GDM1 (cell line): ENCODE measurements around the gene ERG28.
A peak's percentile ranks its signal among the peaks of the same experiment; 100 is the strongest.
"Not testable (repeated sequence)": the region's sequence is repeated elsewhere in the genome, so short reads cannot be mapped to it uniquely, and the experiment has no call there.

Source experiments
- DNase-seq: peaks from one replicate; lab custom pipeline; 2025; lab: John Stamatoyannopoulos, UW

The ERG28 gene

GRCh38 chr14:75625034-75625433, 35.6 kb downstream of the ERG28 start:
- DNase-seq = no peak

DNA sequence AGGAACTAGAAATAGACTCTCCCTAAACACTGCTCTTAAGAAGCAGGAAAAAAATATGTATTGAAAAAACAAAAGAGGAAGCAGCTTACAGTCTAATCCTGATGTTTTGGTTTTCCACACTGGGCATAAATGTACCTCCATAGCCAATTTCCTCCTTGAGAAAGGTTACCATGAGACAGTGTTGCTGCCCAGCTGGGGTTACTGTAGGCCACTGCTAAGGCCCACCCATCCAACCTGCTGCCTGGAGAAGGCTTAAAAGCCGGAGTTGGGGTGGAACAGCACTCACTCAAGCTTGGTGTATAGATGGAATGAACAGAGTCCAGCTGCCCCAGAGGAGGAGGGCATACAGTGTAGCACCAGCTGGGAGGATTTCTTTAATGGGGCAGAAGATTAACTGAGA, 41.1 kb downstream of the ERG28 start:
- DNase-seq = no peak

DNA sequence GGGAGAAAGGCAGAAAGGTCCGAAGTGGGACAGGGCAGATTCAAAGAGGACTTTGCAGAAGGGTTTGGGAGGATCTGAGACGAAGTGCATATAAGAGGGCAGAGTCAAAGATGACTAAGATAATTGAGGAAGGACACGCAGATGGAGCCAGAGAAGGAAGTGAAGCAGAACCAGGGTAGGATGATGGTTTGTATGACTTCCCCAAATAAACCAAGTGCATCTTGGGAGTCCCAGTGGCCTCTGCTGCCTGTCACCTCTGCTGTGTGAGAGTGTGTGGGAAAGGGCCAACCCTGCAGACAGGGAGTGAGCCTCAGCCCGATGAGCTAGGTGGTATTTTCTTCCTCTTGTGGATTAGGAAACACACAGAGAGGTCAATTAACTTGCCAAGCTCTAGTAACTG, 45.5 kb downstream of the ERG28 start:
- peak; percentile 74 for DNase-seq

DNA sequence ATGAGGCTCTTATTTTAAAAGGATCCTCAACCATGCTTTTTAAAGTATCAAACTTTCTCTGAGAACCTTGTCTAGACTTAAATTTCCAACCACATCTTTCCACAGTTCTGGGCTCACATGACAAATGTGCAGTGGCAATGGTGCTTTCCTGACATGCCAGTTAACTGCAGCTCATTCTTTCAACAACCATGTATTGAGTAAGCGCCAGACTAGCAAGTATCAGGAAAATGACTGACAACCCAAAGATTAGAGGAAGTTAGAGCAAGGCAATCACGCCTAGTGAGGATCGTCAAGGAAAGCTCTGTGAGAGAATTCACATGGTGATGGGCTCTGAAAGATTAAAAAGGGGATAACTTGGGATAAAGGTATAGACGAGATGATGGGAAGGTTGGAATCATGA, 46.5 kb downstream of the ERG28 start:
- no peak for DNase-seq

DNA sequence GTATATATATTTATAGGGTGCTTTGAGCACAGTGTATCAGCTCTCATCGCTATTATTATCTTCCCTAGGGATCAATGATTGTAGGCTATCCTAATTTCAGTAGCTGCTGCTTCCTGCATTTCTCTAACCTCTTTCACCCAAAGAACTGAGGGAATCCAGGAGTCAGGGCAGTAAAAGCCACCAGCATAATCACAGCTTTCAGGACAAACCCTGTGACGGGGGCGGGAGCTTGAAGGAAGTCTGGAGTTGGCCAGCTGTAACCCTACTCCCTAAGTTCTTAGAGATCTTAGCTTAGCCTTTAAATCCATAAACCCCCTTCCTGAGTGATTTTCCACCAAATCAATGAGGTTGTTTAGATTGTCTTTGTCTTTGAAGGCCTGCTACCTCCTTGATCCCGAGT, 48.5 kb downstream of the ERG28 start:
- no peak for DNase-seq

GRCh38 chr14:75610834-75611233, 49.8 kb downstream of the ERG28 start:
- no peak for DNase-seq

DNA sequence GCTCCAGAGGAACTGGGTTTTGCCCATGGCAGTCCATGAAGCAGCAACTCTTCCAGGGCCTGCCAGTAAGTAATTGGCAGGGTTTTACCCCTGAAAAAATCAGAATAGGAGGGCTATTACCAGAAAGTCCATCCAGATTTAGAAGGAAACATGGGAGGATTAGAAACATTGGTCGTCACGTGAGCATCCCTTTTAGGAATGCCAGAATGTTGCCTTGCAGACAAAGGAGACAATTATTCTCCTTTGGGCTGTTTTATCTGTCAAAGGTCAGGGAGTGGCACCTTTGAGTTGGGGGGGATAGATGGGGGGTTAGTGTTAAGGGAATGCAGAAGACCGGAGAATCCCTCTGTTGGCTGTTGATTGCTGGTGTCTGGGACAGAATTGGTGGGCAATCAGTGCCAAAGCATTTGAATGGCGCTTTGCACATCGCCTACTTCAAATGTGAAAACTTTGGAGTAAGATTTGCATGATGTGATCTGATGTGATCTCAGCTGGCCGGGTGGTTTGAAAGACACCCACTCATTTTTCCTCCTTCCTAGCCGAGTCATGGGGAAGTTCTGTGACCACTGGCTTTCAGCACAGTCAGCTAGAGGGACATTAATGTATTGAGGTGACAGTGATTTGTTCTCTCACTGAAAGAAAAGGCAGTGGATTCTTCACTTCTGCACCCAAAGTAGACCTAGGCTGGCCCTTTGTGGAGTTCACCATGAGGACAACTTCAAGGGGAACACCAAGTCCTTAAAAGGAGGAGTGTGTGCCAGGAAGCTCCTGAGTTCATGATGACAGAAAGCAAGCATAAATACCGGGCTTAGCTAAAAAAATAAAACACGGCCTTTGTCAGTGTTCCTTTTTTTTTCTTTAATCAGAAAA, 50.8 kb downstream of the ERG28 start:
- no peak for DNase-seq

DNA sequence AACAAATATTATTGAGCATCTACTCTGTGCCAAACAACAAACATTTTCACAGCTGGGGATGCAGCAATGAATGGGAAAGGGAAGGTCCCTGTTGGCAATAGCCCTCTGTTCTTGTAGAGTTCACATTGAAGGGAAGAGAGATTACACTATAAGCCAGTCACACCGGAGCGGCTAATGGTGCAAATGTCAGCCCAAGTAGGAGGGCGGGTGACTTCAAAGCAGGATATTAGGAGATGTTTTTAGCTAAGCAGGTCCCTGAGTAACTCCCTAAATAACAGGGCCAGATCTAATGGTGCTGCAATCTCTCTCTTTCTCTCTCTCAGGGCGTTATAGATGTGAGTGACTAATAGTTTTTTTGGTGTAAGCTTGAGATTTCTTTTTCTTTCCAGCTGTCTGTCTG, 51.6 kb downstream of the ERG28 start:
- DNase-seq = no peak

DNA sequence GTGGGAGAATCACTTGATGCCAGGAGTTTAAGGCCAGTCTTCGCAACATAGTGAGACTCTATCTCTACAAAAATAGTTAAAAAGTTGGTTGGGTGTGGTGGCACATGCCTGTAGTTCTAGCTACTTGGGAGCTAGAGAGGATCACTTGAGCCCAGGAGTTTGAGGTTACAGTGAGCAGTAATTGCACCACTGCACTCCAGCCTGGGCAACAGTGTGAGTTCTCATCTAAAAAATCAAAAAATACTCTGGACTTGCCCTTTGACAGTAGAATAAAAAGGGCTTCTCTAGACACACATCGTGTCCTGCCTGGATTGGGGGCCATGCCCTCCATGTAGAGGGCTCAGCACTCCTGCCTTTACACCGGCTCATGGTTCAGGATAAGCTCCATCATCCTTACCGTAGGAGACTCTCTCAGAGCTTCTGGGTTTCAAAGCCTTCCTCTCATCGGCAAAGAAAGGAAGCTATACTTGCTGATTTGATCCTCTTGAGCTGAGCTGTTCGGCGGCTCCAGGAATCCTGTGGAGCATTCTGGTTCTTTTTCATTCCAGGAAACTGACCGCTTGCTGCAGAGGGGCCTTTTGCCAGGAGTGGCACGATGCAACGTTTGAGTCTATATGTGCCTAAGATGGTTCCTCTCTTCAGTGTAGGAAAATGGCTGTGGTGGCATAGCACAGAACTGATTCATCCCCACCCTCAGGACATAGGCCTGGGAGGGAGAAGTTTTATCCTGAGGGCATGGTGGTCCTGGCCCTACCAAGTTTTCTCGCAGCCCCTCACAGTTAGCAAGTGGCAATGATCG, 52.6 kb downstream of the ERG28 start:
- no peak for DNase-seq

DNA sequence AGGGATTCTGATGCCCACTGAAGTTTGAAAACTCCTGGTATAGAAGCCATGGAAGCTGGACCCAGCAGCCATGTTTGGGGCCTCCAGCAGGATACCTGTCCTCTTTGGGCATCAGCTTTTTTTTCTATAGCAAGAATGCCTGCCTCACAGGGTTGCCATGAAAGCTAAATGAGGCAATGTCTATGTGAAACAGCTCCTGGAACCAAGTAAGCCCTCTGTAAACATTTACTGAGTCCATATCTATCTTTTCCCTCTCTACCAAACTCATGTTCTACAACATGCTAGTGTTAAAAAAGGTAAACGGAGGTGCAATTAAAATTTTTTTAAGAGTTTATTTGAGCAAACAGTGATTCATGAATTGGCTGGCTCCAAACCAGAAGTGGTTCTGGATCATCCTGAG, 53.6 kb downstream of the ERG28 start:
- DNase-seq = no peak

DNA sequence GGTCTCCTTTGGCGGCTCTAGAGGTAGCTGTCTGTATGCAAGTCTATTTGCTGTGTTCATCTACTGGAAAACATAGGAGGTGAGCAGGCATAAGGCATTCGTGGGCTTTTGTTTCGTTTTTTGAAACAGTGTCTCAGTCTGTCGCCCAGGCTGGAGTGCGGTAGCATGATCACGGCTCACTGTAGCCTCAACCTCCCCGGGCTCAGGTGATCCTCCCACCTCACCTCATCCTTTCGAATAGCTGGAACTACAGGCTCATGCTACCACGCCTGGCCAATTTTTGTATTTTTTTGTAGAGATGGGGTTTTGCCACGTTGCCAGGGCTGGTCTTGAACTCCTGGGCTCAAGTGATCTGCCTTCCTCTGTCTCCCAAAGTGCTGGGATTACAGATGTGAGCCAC, 54.8 kb downstream of the ERG28 start:
- no peak for DNase-seq

- DNase-seq = peak; percentile 57
Observed at GRCh38 chr14:75604979-75605851, 55.5 kb downstream of the ERG28 start.

DNA sequence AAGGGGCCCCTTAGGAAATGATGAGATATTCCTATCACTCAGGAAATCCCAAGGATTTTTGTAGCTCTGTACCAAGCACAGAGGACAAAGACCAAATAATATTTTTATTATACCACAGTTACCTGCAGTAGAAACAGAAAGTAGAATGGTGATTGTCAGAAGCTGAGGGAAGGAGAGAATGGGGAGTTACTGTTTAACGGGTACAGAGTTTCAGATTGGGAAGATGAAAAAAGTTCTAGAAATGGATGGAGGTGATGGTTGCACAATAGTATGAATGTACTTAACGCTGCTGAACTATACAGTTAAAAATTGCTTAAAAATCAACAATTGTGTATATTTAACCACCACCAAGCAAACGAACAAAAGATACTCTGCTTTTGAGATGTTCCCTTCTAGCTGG, 58.2 kb downstream of the ERG28 start:
- no peak for DNase-seq

DNA sequence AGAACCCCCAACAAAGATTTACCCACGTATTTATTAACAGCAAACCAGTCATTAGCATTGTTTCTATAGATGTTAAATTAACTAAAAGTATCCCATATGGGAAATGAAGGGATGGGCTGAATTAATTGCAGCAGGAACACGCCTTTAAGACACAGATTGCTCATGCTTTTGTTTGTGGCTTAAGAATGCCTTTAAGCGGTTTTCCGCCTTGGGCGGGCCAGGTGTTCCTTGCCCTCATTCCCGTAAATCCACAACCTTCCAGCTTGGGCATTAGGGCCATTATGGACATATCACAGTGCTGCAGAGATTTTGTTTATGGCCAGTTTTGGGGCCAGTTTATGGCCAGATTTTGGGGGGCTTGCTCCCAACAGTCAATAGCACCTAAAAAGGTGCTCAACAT, 59.6 kb downstream of the ERG28 start:
- not testable (repeated sequence) for DNase-seq

GRCh38 chr14:75600100-75600499, 60.6 kb downstream of the ERG28 start:
- not testable (repeated sequence) for DNase-seq
